ENCODE data around the gene BATF3.

- TF ChIP-seq CTCF (IDR thresholded peaks at IDR 0.05) (no peak), POLR2A (IDR thresholded peaks at IDR 0.05) (no peak)
These were observed 13.6 kb downstream of the BATF3 start for GRCh38 chr1:212686069-212686468.
